HEK293 (cell line): Measurements from ENCODE around the gene TRPM5.

ENCODE experiments used
- GLI4 ChIP-seq: fragments of 450-650 bp; formaldehyde crosslinking; IDR thresholded peaks from 2 replicates; pipeline ENCODE4 v1.5.1; 2016; ENCODE audit warnings: missing biosample characterization, missing genetic modification characterization
- GLIS1 ChIP-seq: fragments of 450-650 bp; formaldehyde crosslinking; IDR thresholded peaks from 2 replicates; pipeline ENCODE4 v1.5.1; 2016; ENCODE audit warnings: missing biosample characterization, missing genetic modification characterization
- RBAK ChIP-seq: fragments of 450-650 bp; formaldehyde crosslinking; IDR thresholded peaks from 2 replicates; pipeline ENCODE4 v1.5.1; 2016; ENCODE audit warnings: missing biosample characterization, missing genetic modification characterization
- REPIN1 ChIP-seq: fragments of 450-650 bp; formaldehyde crosslinking; IDR thresholded peaks from 2 replicates; pipeline ENCODE4 v1.5.1; 2017; ENCODE audit warnings: missing biosample characterization, missing genetic modification characterization, low read depth
- SALL2 ChIP-seq: fragments of 450-650 bp; formaldehyde crosslinking; IDR thresholded peaks from 2 replicates; pipeline ENCODE4 v1.5.0; 2017; ENCODE audit warnings: missing biosample characterization, mild to moderate bottlenecking, missing genetic modification characterization, borderline replicate concordance
- YY2 ChIP-seq: fragments of 450-650 bp; formaldehyde crosslinking; IDR thresholded peaks from 2 replicates; pipeline ENCODE4 v1.5.1; 2016; ENCODE audit warnings: missing biosample characterization, missing genetic modification characterization
- ZNF10 ChIP-seq: fragments of 450-650 bp; formaldehyde crosslinking; IDR thresholded peaks from 2 replicates; pipeline ENCODE4 v1.5.1; 2017; ENCODE audit warnings: missing biosample characterization, missing genetic modification characterization
- ZNF133 ChIP-seq: fragments of 450-650 bp; formaldehyde crosslinking; IDR thresholded peaks from 2 replicates; pipeline ENCODE4 v1.5.1; 2016; ENCODE audit warnings: missing biosample characterization, missing genetic modification characterization
- ZNF148 ChIP-seq: fragments of 450-650 bp; formaldehyde crosslinking; IDR thresholded peaks from 2 replicates; pipeline ENCODE4 v1.5.0; 2017; ENCODE audit warnings: missing biosample characterization, missing genetic modification characterization, borderline replicate concordance
- ZNF157 ChIP-seq: fragments of 450-650 bp; formaldehyde crosslinking; IDR thresholded peaks from 2 replicates; pipeline ENCODE4 v1.5.1; 2016; ENCODE audit warnings: missing biosample characterization, missing genetic modification characterization
- ZNF169 ChIP-seq: fragments of 450-650 bp; formaldehyde crosslinking; IDR thresholded peaks from 2 replicates; pipeline ENCODE4 v1.5.1; 2016; ENCODE audit warnings: missing biosample characterization, missing genetic modification characterization
- ZNF184 ChIP-seq: fragments of 450-650 bp; IDR thresholded peaks from 2 replicates; pipeline ENCODE4 v1.5.1; 2018; ENCODE audit warnings: missing biosample characterization, mild to moderate bottlenecking, missing genetic modification characterization
- ZNF2 ChIP-seq: fragments of 450-650 bp; formaldehyde crosslinking; IDR thresholded peaks from 2 replicates; pipeline ENCODE4 v1.5.1; 2016; ENCODE audit warnings: missing biosample characterization, missing genetic modification characterization
- ZNF239 ChIP-seq: fragments of 450-650 bp; formaldehyde crosslinking; IDR thresholded peaks from 2 replicates; pipeline ENCODE4 v1.5.1; 2016; ENCODE audit warnings: missing biosample characterization, missing genetic modification characterization
- ZNF354C ChIP-seq: fragments of 450-650 bp; formaldehyde crosslinking; IDR thresholded peaks from 2 replicates; pipeline ENCODE4 v1.5.1; 2016; ENCODE audit warnings: missing biosample characterization, missing genetic modification characterization, low read depth, borderline replicate concordance
- ZNF366 ChIP-seq: fragments of 450-650 bp; formaldehyde crosslinking; conservative IDR thresholded peaks from 2 replicates; pipeline ENCODE4 v1.5.1; 2016; ENCODE audit warnings: missing biosample characterization, missing genetic modification characterization
- ZNF391 ChIP-seq: fragments of 450-650 bp; formaldehyde crosslinking; IDR thresholded peaks from 2 replicates; pipeline ENCODE4 v1.5.1; 2016; ENCODE audit warnings: low read depth, missing biosample characterization, missing genetic modification characterization, borderline replicate concordance
- ZNF600 ChIP-seq: fragments of 450-650 bp; formaldehyde crosslinking; IDR thresholded peaks from 2 replicates; pipeline ENCODE4 v1.5.1; 2016; ENCODE audit warnings: missing biosample characterization, missing genetic modification characterization
- ZNF664 ChIP-seq: fragments of 450-650 bp; formaldehyde crosslinking; IDR thresholded peaks from 2 replicates; pipeline ENCODE4 v1.5.1; 2016; ENCODE audit warnings: missing biosample characterization, missing genetic modification characterization
- ZNF707 ChIP-seq: fragments of 450-650 bp; formaldehyde crosslinking; IDR thresholded peaks from 2 replicates; pipeline ENCODE4 v1.5.1; 2016; ENCODE audit warnings: missing biosample characterization, missing genetic modification characterization
- ZNF843 ChIP-seq: fragments of 450-650 bp; formaldehyde crosslinking; IDR thresholded peaks from 2 replicates; pipeline ENCODE4 v1.5.1; 2016; ENCODE audit warnings: missing biosample characterization, missing genetic modification characterization
- ZSCAN5A ChIP-seq: fragments of 450-650 bp; formaldehyde crosslinking; IDR thresholded peaks from 2 replicates; pipeline ENCODE4 v1.5.1; 2016; ENCODE audit warnings: missing biosample characterization, missing genetic modification characterization
- TF ChIP-seq, protein P1 (sequence below): fragments of 450-650 bp; IDR thresholded peaks from 2 replicates; pipeline ENCODE4 v1.5.1; 2018; ENCODE audit warnings: missing biosample characterization, missing genetic modification characterization
- TF ChIP-seq, protein P2 (sequence below): fragments of 450-650 bp; formaldehyde crosslinking; IDR thresholded peaks from 2 replicates; pipeline ENCODE4 v1.5.1; 2016; ENCODE audit warnings: missing biosample characterization, missing genetic modification characterization

TRPM5 gene

GRCh38 chr11:2428322-2428795, 16.0 kb downstream of the TRPM5 start (continued):
- peak; percentile 77; the same call in 1 of the 2 replicates for TF ChIP-seq SALL2 (tag by site-specific recombination)
- TF ChIP-seq, protein P1, sequence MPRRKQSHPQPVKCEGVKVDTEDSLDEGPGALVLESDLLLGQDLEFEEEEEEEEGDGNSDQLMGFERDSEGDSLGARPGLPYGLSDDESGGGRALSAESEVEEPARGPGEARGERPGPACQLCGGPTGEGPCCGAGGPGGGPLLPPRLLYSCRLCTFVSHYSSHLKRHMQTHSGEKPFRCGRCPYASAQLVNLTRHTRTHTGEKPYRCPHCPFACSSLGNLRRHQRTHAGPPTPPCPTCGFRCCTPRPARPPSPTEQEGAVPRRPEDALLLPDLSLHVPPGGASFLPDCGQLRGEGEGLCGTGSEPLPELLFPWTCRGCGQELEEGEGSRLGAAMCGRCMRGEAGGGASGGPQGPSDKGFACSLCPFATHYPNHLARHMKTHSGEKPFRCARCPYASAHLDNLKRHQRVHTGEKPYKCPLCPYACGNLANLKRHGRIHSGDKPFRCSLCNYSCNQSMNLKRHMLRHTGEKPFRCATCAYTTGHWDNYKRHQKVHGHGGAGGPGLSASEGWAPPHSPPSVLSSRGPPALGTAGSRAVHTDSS = peak; percentile 85
- peak; percentile 73; the same call in 1 of the 2 replicates for TF ChIP-seq ZNF391 (tag by site-specific recombination)
- no peak for TF ChIP-seq ZNF169 (tag by site-specific recombination)
- TF ChIP-seq ZNF366 (tag by site-specific recombination) = no peak
- 0 out of 2 replicates have a peak, but pooled peaks have one; percentile 13 for TF ChIP-seq ZNF843 (tag by site-specific recombination)
- peak; percentile 71 for TF ChIP-seq ZNF239
- no peak for TF ChIP-seq ZNF600 (tag by site-specific recombination)
- peak; percentile 71; the same call in 1 of the 2 replicates for TF ChIP-seq GLI4 (tag by site-specific recombination)
- TF ChIP-seq ZNF148 = 0 out of 2 replicates have a peak, but pooled peaks have one; percentile 51
- TF ChIP-seq ZNF10 (tag by site-specific recombination) = peak; percentile 91; the same call in 1 of the 2 replicates
- peak; percentile 13; the same call in 1 of the 2 replicates for TF ChIP-seq ZNF133 (tag by site-specific recombination)
- TF ChIP-seq, protein P2, sequence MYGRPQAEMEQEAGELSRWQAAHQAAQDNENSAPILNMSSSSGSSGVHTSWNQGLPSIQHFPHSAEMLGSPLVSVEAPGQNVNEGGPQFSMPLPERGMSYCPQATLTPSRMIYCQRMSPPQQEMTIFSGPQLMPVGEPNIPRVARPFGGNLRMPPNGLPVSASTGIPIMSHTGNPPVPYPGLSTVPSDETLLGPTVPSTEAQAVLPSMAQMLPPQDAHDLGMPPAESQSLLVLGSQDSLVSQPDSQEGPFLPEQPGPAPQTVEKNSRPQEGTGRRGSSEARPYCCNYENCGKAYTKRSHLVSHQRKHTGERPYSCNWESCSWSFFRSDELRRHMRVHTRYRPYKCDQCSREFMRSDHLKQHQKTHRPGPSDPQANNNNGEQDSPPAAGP (tag by site-specific recombination) = 0 out of 2 replicates have a peak, but pooled peaks have one; percentile 55
- TF ChIP-seq ZNF664 (tag by site-specific recombination) = no peak
- TF ChIP-seq RBAK (tag by site-specific recombination) = 0 out of 2 replicates have a peak, but pooled peaks have one; percentile 33
- TF ChIP-seq GLIS1 = peak; percentile 32; the same call in 1 of the 2 replicates
- TF ChIP-seq ZNF354C (tag by site-specific recombination) = peak; percentile 81
- TF ChIP-seq YY2 = peak; percentile 62; the same call in 1 of the 2 replicates
- TF ChIP-seq ZNF707 (tag by site-specific recombination) = peak; percentile 40; the same call in 1 of the 2 replicates
- TF ChIP-seq ZNF157 = peak; percentile 41
- peak; percentile 89 for TF ChIP-seq ZNF2 (tag by site-specific recombination)
- TF ChIP-seq REPIN1 (tag by site-specific recombination) = 0 out of 2 replicates have a peak, but pooled peaks have one; percentile 51
- peak; percentile 58; the same call in 1 of the 2 replicates for TF ChIP-seq ZSCAN5A (tag by site-specific recombination)
- no peak for TF ChIP-seq ZNF184
